Measurements from ENCODE around the gene TMEM214. TPM values are rescaled to one million over a fixed set of nuclear protein-coding genes. Genes with fewer than 3 reads are reported as not detected.

The TMEM214 gene
- total RNA-seq, 4 donors from 2014 or later = 50.1 to 121 (median 82.0) TPM

DNA sequence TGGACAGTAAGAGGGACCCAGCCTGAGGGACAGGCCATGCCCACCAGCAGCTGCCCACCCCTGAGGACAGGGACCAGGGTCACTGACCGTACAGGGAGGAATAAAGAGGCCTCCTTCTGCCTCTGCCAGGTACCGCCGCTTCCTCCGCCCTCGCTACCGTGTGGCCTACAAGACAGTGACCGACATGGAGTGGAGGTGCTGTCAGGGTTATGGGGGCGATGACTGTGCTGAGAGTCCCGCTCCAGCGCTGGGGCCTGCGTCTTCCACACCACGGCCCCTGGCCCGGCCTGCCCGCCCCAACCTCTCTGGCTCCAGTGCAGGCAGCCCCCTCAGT is 47.8 kb downstream of the TMEM214 start:
- no peaks in the 10 kb centered on the region for H3K36me3 ChIP-seq
- no peak for DNase-seq
- peak overlapping the region in 3 of 4 donors; percentile 6 to 55 (median 16) for H3K4me3 ChIP-seq
- H3K9me3 ChIP-seq = no peaks in the 10 kb centered on the region
- peak overlapping the region in 3 of 4 donors; percentile 82 to 90 (median 90) for H3K27ac ChIP-seq
- H3K27me3 ChIP-seq = no peaks in the 10 kb centered on the region
- no peak for TF ChIP-seq POLR2A (IDR thresholded peaks at IDR 0.05)
- TF ChIP-seq, protein P1, sequence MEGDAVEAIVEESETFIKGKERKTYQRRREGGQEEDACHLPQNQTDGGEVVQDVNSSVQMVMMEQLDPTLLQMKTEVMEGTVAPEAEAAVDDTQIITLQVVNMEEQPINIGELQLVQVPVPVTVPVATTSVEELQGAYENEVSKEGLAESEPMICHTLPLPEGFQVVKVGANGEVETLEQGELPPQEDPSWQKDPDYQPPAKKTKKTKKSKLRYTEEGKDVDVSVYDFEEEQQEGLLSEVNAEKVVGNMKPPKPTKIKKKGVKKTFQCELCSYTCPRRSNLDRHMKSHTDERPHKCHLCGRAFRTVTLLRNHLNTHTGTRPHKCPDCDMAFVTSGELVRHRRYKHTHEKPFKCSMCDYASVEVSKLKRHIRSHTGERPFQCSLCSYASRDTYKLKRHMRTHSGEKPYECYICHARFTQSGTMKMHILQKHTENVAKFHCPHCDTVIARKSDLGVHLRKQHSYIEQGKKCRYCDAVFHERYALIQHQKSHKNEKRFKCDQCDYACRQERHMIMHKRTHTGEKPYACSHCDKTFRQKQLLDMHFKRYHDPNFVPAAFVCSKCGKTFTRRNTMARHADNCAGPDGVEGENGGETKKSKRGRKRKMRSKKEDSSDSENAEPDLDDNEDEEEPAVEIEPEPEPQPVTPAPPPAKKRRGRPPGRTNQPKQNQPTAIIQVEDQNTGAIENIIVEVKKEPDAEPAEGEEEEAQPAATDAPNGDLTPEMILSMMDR (IDR thresholded peaks at IDR 0.05) = no peak
- H3K4me1 ChIP-seq = peaks cover 3 to 62% (median 12%) of the 10 kb centered on the region in 4 donors

DNA sequence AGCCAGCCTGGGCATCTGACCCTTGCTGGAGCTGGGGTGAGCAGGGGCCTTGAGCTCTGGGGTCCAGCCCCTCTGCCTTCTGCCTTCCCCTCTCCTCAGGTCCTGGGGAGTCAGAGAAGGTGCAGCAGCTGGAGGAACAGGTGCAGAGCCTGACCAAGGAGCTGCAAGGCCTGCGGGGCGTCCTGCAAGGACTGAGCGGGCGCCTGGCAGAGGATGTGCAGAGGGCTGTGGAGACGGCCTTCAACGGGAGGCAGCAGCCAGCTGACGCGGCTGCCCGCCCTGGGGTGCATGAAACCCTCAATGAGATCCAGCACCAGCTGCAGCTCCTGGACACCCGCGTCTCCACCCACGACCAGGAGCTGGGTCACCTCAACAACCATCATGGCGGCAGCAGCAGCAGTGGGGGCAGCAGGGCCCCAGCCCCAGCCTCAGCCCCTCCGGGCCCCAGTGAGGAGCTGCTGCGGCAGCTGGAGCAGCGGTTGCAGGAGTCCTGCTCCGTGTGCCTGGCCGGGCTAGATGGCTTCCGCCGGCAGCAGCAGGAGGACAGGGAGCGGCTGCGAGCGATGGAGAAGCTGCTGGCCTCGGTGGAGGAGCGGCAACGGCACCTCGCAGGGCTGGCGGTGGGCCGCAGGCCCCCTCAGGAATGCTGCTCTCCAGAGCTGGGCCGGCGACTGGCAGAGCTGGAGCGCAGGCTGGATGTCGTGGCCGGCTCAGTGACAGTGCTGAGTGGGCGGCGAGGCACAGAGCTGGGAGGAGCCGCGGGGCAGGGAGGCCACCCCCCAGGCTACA is 49.4 kb downstream of the TMEM214 start:
- H3K9me3 ChIP-seq = no peaks in the 10 kb centered on the region
- TF ChIP-seq, protein P1 (IDR thresholded peaks at IDR 0.05) = no peak
- no peak for TF ChIP-seq POLR2A (IDR thresholded peaks at IDR 0.05)
- peak overlapping the region; percentile 3 to 90 (median 80) for H3K27ac ChIP-seq
- no peak overlapping the region for H3K4me3 ChIP-seq
- H3K36me3 ChIP-seq = no peaks in the 10 kb centered on the region
- H3K27me3 ChIP-seq = no peaks in the 10 kb centered on the region
- no peak for DNase-seq
- peaks cover 3 to 61% (median 13%) of the 10 kb centered on the region in 4 donors for H3K4me1 ChIP-seq

DNA sequence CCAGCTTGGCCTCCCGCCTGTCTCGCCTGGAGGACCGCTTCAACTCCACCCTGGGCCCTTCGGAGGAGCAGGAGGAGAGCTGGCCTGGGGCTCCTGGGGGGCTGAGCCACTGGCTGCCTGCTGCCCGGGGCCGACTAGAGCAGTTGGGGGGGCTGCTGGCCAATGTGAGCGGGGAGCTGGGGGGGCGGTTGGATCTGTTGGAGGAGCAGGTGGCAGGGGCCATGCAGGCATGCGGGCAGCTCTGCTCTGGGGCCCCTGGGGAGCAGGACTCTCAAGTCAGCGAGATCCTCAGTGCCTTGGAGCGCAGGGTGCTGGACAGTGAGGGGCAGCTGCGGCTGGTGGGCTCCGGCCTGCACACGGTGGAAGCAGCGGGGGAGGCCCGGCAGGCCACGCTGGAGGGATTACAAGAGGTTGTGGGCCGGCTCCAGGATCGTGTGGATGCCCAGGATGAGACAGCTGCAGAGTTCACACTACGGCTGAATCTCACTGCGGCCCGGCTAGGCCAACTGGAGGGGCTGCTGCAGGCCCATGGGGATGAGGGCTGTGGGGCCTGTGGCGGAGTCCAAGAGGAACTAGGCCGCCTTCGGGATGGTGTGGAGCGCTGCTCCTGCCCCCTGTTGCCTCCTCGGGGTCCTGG is 50.1 kb downstream of the TMEM214 start:
- Histone ChIP-seq H3K27ac (peak overlapping the region in 2 of 4 donors; percentile 3 to 82), H3K9me3 (no peaks in the 10 kb centered on the region), H3K4me3 (no peak overlapping the region), H3K36me3 (no peaks in the 10 kb centered on the region), H3K4me1 (peaks cover 3 to 61% (median 15%) of the 10 kb centered on the region in 4 donors), H3K27me3 (no peaks in the 10 kb centered on the region)
- DNase-seq = no peak
- TF ChIP-seq, protein P1 (IDR thresholded peaks at IDR 0.05) = no peak
- TF ChIP-seq POLR2A (IDR thresholded peaks at IDR 0.05) = no peak

DNA sequence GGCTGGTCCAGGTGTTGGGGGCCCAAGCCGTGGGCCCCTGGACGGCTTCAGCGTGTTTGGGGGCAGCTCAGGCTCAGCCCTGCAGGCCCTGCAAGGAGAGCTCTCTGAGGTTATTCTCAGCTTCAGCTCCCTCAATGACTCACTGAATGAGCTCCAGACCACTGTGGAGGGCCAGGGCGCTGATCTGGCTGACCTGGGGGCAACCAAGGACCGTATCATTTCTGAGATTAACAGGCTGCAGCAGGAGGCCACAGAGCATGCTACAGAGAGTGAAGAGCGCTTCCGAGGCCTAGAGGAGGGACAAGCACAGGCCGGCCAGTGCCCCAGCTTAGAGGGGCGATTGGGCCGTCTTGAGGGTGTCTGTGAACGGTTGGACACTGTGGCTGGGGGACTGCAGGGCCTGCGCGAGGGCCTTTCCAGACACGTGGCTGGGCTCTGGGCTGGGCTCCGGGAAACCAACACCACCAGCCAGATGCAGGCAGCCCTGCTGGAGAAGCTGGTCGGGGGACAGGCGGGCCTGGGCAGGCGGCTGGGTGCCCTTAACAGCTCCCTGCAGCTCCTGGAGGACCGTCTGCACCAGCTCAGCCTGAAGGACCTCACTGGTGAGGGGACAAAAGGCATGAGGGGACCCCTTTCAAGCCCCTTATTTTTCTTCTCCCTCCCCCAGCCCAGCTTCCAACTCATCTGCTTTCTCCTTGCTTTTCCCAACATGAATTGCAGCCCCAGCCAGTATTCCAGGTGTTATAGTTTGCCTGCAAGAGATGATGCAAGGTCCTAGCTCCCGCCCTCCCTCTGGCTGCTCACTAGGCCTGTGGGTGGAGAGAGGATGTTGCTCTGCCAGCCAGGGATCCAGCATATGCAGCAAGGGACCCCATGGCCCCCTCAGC is 50.9 kb downstream of the TMEM214 start:
- DNase-seq = no peak
- Histone ChIP-seq H3K4me1 (peaks cover 3 to 61% (median 15%) of the 10 kb centered on the region in 4 donors), H3K4me3 (no peak overlapping the region), H3K9me3 (no peaks in the 10 kb centered on the region), H3K27me3 (no peaks in the 10 kb centered on the region), H3K36me3 (no peaks in the 10 kb centered on the region), H3K27ac (no peak overlapping the region)
- TF ChIP-seq POLR2A (IDR thresholded peaks at IDR 0.05) = no peak
- TF ChIP-seq, protein P1 (IDR thresholded peaks at IDR 0.05) = no peak

DNA sequence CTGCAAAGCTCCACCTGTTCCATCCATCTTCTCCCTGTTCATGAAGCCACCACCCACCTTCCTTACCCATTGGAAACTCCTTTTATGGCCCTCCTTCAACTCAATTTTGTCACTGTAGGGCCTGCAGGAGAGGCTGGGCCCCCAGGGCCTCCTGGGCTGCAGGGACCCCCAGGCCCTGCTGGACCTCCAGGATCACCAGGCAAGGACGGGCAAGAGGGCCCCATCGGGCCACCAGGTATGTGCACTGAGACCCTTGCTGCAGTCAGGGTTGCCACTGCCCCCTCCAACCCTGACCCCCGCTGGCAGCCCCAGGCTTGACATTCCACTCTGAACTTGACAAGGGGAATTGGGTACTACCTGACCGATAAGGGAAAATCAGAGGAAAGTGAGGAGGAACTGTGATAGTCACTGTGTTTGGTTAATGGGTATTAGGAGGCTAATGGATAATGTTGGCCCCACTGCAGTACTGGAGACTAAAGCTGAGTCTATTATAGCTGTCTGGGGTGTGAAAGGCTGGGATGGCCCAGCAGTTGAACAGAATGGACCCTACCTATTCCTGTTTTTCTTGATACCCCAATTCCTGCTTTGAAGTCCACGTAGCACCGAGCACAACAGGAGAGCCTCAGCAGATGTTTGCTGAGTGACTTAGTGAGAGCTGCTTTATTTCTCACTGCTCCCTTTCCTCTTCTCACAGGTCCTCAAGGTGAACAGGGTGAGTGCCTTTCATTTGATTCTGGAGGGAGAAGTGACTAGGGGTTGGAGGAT is 51.7 kb downstream of the TMEM214 start:
- Histone ChIP-seq H3K4me3 (no peak overlapping the region), H3K9me3 (no peaks in the 10 kb centered on the region), H3K27ac (peak overlapping the region in 2 of 4 donors; percentile 81 to 93), H3K27me3 (no peaks in the 10 kb centered on the region), H3K4me1 (peaks cover 3 to 61% (median 15%) of the 10 kb centered on the region in 4 donors), H3K36me3 (no peaks in the 10 kb centered on the region)
- DNase-seq = no peak
- TF ChIP-seq, protein P1 (IDR thresholded peaks at IDR 0.05) = no peak
